ENCODE measurements around the gene ZSWIM5.

DNA sequence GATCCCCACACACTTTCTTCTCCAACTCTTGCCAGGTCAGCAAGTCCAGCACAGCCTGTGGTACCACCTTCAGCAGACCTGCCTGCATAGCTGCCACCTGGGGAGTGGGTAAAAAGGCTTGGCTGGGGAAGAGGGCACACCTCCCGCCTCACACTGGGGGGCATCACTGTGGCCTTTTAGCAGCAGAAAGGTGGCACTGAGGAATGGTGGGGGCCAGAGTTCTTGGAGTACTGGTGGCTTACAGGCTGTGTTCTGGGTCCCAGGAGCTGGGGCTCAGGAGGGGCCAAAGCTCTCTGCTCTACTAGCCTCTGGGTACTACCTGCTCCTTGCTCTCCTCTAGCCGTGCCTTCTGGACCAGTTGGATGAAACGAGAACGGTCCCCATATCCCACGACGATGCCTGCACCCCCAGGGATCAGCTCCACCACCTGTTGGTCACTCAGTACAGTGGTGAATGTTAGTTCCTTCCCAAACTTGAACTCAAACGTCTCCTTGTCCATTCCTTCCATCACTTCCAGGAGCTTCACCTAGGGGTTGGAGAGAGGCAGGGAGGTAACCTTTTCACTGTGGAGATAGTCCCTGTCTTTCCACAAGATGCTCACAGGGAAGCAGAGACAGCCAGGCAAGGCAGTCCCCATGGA lies 202.0 kb downstream of the ZSWIM5 start:
- TF ChIP-seq, protein P1, sequence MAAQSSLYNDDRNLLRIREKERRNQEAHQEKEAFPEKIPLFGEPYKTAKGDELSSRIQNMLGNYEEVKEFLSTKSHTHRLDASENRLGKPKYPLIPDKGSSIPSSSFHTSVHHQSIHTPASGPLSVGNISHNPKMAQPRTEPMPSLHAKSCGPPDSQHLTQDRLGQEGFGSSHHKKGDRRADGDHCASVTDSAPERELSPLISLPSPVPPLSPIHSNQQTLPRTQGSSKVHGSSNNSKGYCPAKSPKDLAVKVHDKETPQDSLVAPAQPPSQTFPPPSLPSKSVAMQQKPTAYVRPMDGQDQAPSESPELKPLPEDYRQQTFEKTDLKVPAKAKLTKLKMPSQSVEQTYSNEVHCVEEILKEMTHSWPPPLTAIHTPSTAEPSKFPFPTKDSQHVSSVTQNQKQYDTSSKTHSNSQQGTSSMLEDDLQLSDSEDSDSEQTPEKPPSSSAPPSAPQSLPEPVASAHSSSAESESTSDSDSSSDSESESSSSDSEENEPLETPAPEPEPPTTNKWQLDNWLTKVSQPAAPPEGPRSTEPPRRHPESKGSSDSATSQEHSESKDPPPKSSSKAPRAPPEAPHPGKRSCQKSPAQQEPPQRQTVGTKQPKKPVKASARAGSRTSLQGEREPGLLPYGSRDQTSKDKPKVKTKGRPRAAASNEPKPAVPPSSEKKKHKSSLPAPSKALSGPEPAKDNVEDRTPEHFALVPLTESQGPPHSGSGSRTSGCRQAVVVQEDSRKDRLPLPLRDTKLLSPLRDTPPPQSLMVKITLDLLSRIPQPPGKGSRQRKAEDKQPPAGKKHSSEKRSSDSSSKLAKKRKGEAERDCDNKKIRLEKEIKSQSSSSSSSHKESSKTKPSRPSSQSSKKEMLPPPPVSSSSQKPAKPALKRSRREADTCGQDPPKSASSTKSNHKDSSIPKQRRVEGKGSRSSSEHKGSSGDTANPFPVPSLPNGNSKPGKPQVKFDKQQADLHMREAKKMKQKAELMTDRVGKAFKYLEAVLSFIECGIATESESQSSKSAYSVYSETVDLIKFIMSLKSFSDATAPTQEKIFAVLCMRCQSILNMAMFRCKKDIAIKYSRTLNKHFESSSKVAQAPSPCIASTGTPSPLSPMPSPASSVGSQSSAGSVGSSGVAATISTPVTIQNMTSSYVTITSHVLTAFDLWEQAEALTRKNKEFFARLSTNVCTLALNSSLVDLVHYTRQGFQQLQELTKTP (IDR thresholded peaks at IDR 0.05; ENCODE audit: low read depth in 1 of 2, partially characterized antibody in 2 of 2): no peak
- TF ChIP-seq NR3C1 (CRISPR knock-in tag; IDR thresholded peaks at IDR 0.05) (no peak), ZNF830 (CRISPR knock-in tag; IDR thresholded peaks at IDR 0.05) (no peak), ZNF253 (CRISPR knock-in tag; conservative IDR thresholded peaks at IDR 0.05) (no peak)
- TF ChIP-seq, protein P2, sequence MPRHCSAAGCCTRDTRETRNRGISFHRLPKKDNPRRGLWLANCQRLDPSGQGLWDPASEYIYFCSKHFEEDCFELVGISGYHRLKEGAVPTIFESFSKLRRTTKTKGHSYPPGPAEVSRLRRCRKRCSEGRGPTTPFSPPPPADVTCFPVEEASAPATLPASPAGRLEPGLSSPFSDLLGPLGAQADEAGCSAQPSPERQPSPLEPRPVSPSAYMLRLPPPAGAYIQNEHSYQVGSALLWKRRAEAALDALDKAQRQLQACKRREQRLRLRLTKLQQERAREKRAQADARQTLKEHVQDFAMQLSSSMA (CRISPR knock-in tag; IDR thresholded peaks at IDR 0.05): no peak
- TF ChIP-seq, protein P3, sequence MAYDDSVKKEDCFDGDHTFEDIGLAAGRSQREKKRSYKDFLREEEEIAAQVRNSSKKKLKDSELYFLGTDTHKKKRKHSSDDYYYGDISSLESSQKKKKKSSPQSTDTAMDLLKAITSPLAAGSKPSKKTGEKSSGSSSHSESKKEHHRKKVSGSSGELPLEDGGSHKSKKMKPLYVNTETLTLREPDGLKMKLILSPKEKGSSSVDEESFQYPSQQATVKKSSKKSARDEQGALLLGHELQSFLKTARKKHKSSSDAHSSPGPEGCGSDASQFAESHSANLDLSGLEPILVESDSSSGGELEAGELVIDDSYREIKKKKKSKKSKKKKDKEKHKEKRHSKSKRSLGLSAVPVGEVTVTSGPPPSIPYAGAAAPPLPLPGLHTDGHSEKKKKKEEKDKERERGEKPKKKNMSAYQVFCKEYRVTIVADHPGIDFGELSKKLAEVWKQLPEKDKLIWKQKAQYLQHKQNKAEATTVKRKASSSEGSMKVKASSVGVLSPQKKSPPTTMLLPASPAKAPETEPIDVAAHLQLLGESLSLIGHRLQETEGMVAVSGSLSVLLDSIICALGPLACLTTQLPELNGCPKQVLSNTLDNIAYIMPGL (CRISPR knock-in tag; IDR thresholded peaks at IDR 0.05): no peak
